Myocyte (in vitro differentiated cells): Measurements from ENCODE around the gene SEL1L. TPM values are rescaled to one million over a fixed set of nuclear protein-coding genes. Genes with fewer than 3 reads are reported as not detected.
"Not testable (repeated sequence)": the region's sequence is repeated elsewhere in the genome, so short reads cannot be mapped to it uniquely, and the experiment has no call there.

Experiments used
- DNase-seq: peaks from one replicate; pipeline ENCODE4 v3.0.0-alpha.2; 2012; ENCODE audit warnings: low read depth
- total RNA-seq: library from RNA; depleted of rRNA; stranded (reverse); fragments of >200 nt; gene quantifications from 2 replicates; pipeline ENCODE4 v1.2.3, GENCODE V29; 2014

The SEL1L gene
- total RNA-seq, 1 donor from 2014 or later = 72.5 TPM

DNA sequence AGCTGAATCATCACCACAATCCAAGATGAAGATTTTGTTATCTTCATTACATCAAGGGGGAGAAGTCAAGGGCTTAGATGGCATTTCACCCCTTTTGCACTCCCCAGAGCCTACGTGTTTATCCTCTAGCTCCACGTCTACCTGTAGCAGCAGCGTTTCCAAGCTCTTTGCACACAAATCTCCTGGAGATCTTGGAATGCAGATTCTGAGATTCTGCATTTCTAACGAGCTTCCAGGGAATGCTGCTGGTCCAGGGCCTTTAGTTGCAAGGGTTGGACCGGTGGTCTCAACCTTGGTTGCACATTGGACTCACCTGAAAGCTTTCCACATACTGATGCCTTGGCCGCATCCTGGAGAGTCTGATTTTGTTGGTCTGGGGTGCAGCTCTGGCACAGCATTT, 84.1 kb downstream of the SEL1L start:
- no peak for DNase-seq

DNA sequence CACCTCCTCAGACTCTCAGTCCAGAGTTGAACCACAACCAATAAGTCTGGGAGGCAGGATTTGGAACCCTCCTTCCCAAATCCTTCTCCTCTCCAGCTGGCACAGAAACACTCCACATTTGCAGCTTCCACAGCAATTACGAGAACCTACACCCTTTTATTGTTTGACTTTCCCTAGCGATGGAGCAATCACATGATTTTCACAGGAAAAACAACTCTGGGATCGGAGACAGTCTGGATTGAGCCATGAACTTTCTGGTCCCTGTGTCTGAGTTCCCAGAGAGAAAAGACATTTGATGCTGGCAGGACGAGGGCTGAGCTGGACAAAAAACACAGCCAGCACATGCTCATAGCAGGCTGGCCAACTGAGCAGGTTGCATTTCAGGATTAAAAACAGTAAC, 84.5 kb downstream of the SEL1L start:
- DNase-seq = peak; percentile 55

GRCh38 chr14:81447021-81447764, 86.5 kb downstream of the SEL1L start:
- DNase-seq = peak; percentile 62

DNA sequence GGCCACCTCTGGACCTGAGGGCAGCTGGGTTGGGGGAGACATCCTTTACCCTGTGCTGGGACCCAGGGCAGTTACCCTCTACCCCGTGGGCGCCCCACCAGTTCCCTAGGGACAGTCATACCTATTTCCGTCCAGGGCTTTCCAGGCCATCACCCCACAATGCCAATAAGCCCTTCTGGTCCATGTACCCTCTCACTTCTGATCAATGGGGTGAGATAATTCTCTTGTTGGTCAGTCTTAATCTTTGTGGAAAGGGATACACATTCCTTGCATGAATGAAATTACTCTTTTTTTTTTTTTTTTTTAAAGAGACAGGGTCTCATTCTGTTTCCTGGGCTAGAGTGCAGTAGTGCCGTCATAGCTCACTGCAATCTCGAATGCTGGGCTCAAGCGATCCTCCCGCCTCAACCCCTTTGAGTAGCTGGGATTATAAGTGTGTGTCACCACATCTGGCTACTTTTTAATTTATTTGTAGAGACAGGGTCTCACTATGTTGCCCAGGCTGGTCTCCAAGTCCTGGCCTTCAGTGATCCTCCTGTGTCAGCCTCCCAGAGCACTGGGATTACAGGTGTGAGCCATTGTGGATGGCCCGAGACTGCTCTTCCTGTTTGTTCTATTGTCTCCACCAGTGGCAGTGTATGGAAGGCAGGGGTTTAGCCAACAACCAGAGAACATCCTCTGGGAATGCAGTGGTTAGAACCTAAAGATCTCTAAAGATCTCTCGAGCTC, 87.2 kb downstream of the SEL1L start:
- peak; percentile 47 for DNase-seq

DNA sequence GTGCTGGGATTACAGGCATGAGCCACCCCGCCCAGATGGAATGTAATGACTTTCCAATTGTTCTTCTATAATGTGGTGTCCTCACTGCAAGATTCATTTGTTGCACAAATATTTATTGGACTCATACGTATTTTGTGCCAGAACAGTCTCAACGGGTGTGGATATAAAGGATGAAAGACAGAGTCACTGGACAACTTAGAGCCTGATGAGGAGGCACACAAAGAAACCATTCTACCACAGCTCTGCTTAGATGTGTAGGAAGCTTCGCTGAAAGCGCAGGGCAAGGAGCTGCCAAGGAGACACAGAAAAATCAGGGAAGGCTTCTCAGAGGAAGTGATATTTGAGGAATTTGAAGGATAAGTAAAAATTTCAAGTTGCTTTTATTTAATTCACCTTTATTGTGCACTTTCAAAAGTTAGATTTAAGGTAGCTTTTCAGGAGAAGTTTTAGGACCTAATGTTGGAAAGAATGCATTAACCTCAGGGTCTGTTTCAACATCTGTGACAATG, 92.0 kb downstream of the SEL1L start:
- DNase-seq = no peak

GRCh38 chr14:81440041-81440440, 93.6 kb downstream of the SEL1L start:
- no peak for DNase-seq

DNA sequence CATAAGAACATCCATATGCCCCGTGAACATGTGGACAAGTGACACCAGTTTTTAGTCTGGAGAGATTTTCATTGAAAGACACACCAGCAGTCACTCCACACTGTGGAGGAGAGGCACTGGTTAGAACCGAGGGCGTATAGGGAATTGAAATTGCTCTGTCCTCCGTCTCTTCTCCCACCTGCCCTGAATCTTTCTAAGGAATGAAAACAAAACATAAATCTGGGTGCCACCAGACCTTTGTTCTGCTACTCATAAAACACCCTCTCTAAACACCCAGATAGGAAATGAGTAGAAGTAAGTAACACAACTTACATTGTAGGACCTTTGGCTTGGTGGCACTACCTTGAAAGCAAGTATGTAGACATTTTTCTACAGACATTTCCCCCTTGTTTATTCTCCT, 96.4 kb downstream of the SEL1L start:
- DNase-seq = no peak

DNA sequence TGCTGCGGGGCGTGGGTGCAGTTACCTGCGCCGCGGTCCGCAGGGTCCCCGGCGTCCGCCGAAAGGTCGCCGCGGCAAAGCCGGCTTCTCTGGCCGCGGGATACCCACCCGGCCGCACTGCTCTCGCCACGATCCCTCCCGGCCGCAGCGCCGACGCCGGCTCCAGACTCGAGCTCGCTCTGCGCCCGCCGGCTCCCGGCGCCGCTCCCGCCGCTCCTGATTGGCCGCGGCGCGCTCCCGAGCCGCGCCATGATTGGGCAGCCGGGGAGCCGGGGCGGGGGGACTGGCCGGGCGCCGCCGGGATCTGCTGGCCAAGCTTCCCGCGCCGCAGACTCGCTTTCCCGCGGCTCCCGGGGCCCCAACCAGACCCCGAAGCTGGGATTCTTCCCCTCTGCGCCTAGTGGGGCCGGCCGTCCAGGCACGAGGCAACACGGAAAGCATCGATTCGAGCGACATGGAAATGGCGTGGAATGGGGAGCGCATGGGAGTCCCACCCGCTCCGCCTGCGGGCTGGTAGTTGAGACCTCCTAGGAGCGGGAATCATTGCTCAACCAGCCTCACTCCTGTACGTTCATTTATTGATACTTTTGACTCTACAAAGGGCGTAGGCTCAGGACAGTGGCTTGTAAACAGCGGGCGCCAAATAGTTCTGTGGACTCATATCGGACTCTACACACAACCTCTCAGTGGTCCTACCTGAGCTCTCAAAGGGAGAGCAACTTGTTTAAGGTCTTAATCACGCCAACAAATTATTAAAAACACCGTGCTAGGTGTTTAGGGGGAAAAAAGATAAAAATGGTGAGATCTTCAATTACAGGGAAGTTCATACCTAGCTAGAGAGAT, 97.1 kb downstream of the SEL1L start:
- peak; percentile 85 for DNase-seq

- peak; percentile 70 for DNase-seq
Measured at GRCh38 chr14:81435391-81436295, 98.0 kb downstream of the SEL1L start.

DNA sequence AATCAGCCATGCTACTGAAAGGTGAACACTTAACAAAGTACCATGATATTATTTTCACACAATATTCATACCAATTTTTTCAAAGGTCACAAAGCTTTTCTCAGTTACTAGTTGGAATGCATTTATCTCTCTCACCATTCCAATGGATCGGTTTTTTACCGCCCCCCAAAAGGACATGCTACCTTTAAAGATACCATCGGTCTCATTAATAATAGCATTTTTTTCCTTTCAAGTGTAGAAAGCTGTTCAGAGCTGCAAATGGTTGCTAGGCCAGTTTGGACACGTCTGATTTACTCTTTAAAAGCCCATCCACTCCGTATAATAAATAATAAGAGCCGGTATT, 98.6 kb downstream of the SEL1L start:
- DNase-seq = no peak

DNA sequence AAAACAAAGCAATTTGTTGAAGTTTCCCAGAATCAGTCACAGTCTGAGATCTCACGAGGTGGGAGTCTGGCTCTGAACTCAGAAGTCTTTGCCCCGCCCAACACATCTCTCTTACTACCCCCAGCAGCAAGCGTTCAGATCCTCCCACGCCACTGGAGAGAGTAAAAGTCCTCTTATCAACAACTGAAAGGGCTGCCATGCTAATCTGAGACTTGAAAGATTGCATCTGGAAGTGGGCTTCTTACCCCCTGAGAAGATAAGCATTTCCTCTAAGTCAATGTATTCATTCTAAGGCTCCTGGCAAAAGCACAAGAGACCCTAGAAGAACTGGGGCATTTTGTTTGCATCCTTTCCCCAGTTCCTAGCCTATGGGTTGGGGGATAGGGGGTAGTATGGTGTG, 99.4 kb downstream of the SEL1L start:
- DNase-seq = no peak

GRCh38 chr14:81433378-81433777, 100.3 kb downstream of the SEL1L start:
- DNase-seq = no peak

- DNase-seq = no peak
Measured at GRCh38 chr14:81432219-81432661, 101.4 kb downstream of the SEL1L start.

DNA sequence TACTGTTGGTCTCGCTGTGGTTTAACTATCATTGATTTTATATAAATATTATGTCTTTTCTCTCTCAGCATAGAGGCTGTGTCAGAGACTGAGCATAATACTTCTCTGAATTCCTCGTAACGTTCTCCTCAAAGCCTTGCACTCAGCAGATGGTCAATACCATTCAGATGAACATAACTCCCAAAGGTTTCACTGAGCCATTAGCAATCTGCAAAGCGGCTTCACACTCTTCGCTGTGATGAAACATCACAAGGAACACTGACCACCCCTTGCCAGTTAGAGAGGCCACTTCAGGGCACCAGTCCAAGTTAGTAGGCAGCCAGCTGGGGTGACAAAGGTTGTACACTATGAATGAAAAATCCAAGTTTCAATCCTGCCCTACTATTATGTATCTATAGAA, 103.4 kb downstream of the SEL1L start:
- no peak for DNase-seq

GRCh38 chr14:81429749-81430148, 103.9 kb downstream of the SEL1L start:
- DNase-seq = not testable (repeated sequence)

DNA sequence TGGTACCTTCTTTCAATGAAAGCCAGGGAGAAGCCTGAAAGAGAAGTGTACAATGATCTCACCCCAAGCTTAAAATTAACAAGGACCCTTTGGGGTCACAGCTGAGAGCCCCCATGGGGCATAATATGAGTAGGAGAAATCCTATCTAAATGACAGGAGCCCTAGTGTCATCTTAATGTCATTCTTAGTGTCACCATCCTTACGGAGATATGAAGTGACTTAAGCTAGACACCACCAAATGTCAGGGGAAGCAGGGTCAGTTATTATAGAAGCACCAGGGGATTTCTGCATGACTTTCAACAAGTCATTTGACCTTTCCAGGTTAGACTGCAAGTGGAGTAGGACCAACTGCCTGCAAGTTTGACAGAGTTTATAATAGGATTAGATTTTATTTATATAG, 104.6 kb downstream of the SEL1L start:
- no peak for DNase-seq

GRCh38 chr14:81427348-81428058, 106.2 kb downstream of the SEL1L start:
- peak; percentile 83 for DNase-seq

DNA sequence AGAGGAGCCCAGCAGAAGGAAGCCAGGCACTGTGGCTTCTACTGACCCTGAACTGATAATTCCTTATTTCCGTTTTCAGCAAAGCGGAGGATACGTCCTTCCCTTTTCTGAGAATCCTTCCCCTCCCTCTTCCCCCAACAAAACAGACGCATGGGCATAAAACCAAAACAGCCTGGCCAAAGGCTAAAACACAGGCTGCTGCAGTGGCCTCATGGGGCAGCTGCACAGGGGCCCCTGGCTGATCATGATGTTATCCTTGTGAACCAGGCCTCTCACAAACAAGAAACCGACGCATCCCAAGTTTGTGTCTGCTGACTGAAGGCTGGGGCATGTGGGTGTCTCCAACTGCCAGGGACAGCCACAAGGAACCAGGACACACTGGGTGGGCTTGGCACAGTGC, 110.1 kb downstream of the SEL1L start:
- DNase-seq = peak; percentile 67
